ENCODE data around the gene C22orf23.

The C22orf23 gene

DNA sequence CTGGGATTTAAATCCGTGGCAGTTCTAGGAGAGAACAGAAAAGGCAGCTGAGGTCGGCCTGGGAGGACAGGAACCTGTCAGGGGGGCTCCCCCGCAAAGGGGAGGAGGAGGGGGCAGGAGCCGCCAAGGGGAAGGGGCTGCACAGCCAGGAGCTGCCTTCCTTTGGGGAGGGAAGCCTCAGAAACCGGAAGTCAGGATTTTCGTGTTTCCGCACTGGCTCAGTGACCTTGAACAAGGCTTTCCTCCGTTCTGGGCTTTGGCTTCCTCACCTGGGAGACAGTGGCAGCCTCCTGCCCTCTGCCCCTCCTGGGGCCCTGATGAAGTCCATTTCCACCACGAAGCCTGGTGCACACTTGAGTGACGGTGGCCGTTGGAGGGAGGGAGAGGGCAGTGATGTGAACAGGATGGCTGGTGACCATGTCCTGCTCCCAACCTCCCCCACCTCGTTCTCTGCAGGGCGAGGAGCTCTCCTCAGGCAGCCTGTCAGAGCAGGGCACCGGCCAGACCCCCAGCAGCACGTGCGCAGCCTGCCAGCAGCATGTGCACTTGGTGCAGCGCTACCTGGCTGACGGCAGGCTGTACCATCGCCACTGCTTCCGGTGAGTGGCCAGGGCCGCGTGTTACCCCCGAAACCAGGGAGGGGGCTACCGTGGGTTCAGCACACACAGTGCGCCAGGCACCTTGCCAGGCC lies 34.7 kb downstream of the C22orf23 start:
- no peak for DNase-seq (ENCODE audit: low spot score)
- TF ChIP-seq CTCF (IDR thresholded peaks at IDR 0.05; ENCODE audit: extremely low read depth, missing control alignments), result no peak

- no peak for TF ChIP-seq CTCF (IDR thresholded peaks at IDR 0.05; ENCODE audit: extremely low read depth, missing control alignments)
- DNase-seq (ENCODE audit: low spot score), result no peak
Observed at GRCh38 chr22:37917874-37918548, 35.4 kb downstream of the C22orf23 start.

DNA sequence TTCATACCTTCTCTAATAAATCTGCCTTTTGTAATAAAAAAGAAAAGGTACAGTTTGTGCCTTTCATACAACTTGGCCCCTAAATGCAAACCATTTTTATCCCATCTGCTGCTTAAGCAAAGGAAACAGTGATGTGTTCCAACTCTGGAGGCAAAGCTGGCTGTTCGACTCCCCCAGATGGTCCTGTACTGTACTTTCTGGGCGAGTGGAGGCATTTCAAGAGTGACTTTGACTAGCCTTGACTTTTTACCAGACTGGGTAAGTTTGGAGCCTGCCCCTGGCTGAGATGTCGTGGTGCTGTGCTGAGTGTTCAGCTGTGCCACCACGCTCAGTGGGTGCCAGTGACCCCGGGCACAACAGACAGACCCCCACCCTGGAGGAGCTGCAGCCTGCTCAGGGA lies 37.1 kb downstream of the C22orf23 start:
- no peak for DNase-seq (ENCODE audit: low spot score)
- TF ChIP-seq CTCF (IDR thresholded peaks at IDR 0.05; ENCODE audit: extremely low read depth, missing control alignments), result no peak

DNA sequence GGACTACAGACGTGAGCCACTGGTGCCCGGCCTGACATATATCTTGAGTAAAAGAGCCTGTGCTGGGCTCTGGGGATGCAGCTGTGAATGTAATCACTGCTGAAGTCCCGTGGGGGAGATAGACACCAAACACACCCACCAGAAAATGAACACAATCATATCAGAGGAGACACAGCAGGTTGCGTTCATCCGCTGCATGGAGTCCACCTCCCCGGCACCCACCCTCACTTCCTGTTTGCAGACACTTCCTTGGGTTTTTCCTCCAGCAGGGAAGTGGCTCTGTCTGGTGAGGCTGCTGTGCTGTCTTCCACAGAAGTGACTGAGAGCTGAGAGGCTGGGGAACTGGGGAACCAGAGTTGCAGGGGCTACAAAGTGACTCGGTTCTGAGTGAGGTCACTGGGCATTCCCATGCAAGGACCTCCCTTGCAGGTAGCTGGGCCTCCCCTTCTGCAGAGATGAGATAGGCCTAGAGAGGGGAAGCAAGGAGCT lies 40.1 kb downstream of the C22orf23 start:
- no peak for DNase-seq (ENCODE audit: low spot score)
- TF ChIP-seq CTCF (IDR thresholded peaks at IDR 0.05; ENCODE audit: extremely low read depth, missing control alignments), result no peak

DNA sequence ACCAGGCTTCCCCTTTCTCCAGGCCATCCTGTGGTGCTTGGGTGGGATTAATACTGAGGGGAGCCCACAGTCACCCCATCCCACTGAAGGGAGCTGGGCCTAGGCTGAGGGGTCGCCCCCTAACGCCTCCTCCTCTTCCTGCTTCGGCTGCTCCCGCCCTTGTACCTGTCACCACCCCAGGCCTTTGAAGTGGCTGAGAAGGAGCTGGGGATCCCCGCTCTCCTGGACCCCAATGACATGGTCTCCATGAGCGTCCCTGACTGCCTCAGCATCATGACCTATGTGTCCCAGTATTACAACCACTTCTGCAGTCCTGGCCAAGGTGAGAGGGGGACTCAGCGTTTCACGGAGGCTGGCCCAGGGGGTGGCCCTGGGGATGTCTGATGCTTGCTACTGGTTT lies 41.2 kb downstream of the C22orf23 start:
- TF ChIP-seq CTCF (IDR thresholded peaks at IDR 0.05; ENCODE audit: extremely low read depth, missing control alignments), result no peak
- DNase-seq (ENCODE audit: low spot score), result no peak

GRCh38 chr22:37911697-37912096 lies 41.7 kb downstream of the C22orf23 start:
- no peak for TF ChIP-seq CTCF (IDR thresholded peaks at IDR 0.05; ENCODE audit: extremely low read depth, missing control alignments)
- DNase-seq (ENCODE audit: low spot score), result no peak

DNA sequence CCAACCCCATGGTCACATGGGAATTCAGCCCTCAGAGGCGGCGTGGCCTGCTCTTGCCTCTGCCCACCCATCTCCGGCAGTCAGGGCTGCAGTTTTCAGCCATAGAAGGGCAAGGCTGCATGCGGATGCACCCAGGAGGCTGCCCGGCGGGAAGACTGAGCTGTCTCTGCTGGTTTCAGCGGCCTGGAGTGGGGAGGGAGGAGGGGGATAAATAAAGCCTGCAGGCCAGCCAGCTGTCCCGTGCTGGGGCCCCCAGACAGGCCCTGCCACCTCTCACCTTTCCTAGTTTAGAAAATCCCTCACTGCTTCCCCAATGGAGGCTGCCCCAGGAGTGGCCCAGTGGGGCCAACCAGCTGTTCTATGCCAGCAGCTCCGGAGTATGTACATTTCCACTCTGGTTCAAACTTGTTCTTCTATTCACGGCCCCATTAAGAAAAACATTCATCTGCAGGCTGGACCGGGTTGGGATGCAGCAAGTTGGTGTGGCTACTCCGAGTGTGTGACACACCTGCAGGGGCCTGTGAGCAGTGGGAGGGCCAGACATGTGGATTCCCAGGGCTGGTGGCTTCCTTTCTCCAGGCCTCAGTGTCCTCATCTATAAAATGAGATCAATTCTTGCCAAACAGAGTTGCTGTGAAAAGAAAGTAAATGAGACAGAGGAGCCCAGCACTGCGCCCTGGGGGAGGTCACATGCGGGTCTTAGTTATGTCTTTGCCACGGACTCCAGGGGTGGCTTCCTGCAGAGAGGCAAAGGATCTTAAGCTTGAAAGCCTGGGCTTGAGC lies 42.3 kb downstream of the C22orf23 start:
- no peak for TF ChIP-seq CTCF (IDR thresholded peaks at IDR 0.05; ENCODE audit: extremely low read depth, missing control alignments)

More for the DNA sequence above, 42.3 kb downstream of the C22orf23 start:
- DNase-seq (ENCODE audit: low spot score), result no peak
